ENCODE measurements around the gene SACM1L.

The SACM1L gene

GRCh38 chr3:45762647-45763302 is 73.6 kb downstream of the SACM1L start:
- in situ Hi-C loops (cut with MboI; ENCODE audit: low sequenced_read_pairs) = loop anchor here (25.0 kb wide), 1 partner anchor 300 kb away; no protein-coding TSS in a partner anchor

GRCh38 chr3:45763303-45763675 is 74.1 kb downstream of the SACM1L start:
- in situ Hi-C loops (cut with MboI; ENCODE audit: low sequenced_read_pairs) = loop anchor here (25.0 kb wide), 1 partner anchor 299 kb away; no protein-coding TSS in a partner anchor

- in situ Hi-C loops (cut with MboI; ENCODE audit: low sequenced_read_pairs) = loop anchor here (25.0 kb wide), 1 partner anchor 297 kb away; no protein-coding TSS in a partner anchor
Observed at GRCh38 chr3:45765266-45765851, 76.2 kb downstream of the SACM1L start.

GRCh38 chr3:45765958-45766357 is 76.8 kb downstream of the SACM1L start:
- in situ Hi-C loops (cut with MboI; ENCODE audit: low sequenced_read_pairs) = loop anchor here (25.0 kb wide), 1 partner anchor 296 kb away; no protein-coding TSS in a partner anchor

- in situ Hi-C loops (cut with MboI; ENCODE audit: low sequenced_read_pairs) = loop anchor here (25.0 kb wide), 1 partner anchor 291 kb away; no protein-coding TSS in a partner anchor
Observed at GRCh38 chr3:45771166-45771775, 82.1 kb downstream of the SACM1L start.

- in situ Hi-C loops (cut with MboI; ENCODE audit: low sequenced_read_pairs) = loop anchor here (25.0 kb wide), 1 partner anchor 290 kb away; no protein-coding TSS in a partner anchor
Observed at GRCh38 chr3:45771831-45772230, 82.6 kb downstream of the SACM1L start.

GRCh38 chr3:45772341-45773035 is 83.3 kb downstream of the SACM1L start:
- in situ Hi-C loops (cut with MboI; ENCODE audit: low sequenced_read_pairs) = loop anchor here (25.0 kb wide), 1 partner anchor 290 kb away; no protein-coding TSS in a partner anchor

- in situ Hi-C loops (cut with MboI; ENCODE audit: low sequenced_read_pairs) = loop anchor here (25.0 kb wide), 1 partner anchor 289 kb away; no protein-coding TSS in a partner anchor
Observed at GRCh38 chr3:45773072-45773471, 83.9 kb downstream of the SACM1L start.

GRCh38 chr3:45773714-45774449 is 84.7 kb downstream of the SACM1L start:
- in situ Hi-C loops (cut with MboI; ENCODE audit: low sequenced_read_pairs) = loop anchor here (25.0 kb wide), 1 partner anchor 288 kb away; no protein-coding TSS in a partner anchor

GRCh38 chr3:45774581-45775521 is 85.7 kb downstream of the SACM1L start:
- in situ Hi-C loops (cut with MboI; ENCODE audit: low sequenced_read_pairs) = loop anchor here (25.0 kb wide), 1 partner anchor 287 kb away; no protein-coding TSS in a partner anchor

- in situ Hi-C loops (cut with MboI; ENCODE audit: low sequenced_read_pairs) = no loop called here
Observed at GRCh38 chr3:45775571-45776300, 86.5 kb downstream of the SACM1L start.

- in situ Hi-C loops (cut with MboI; ENCODE audit: low sequenced_read_pairs) = no loop called here
Observed at GRCh38 chr3:45776301-45776595, 87.1 kb downstream of the SACM1L start.

- in situ Hi-C loops (cut with MboI; ENCODE audit: low sequenced_read_pairs) = no loop called here
Observed at GRCh38 chr3:45776611-45777010, 87.4 kb downstream of the SACM1L start.

GRCh38 chr3:45777111-45777745 is 88.0 kb downstream of the SACM1L start:
- in situ Hi-C loops (cut with MboI; ENCODE audit: low sequenced_read_pairs) = no loop called here

- in situ Hi-C loops (cut with MboI; ENCODE audit: low sequenced_read_pairs) = no loop called here
Observed at GRCh38 chr3:45777746-45778386, 88.7 kb downstream of the SACM1L start.

- in situ Hi-C loops (cut with MboI; ENCODE audit: low sequenced_read_pairs) = no loop called here
Observed at GRCh38 chr3:45778761-45779201, 89.6 kb downstream of the SACM1L start.

Measured in HL-60/S4 treated with retinoic acid at 250 ng/mL for 4 days and 3 days (cell line).